IMR-90 (cell line): ENCODE data around the gene TRPC4AP.

Experiments used
- POLR2A ChIP-seq: IDR thresholded peaks from 2 replicates; pipeline ENCODE4 v1.6.1; 2012; ENCODE audit warnings: mild to moderate bottlenecking, low read depth, low read length
- TF ChIP-seq, protein P1 (sequence below): conservative IDR thresholded peaks from 2 replicates; pipeline ENCODE4 v1.5.1; 2012; ENCODE audit warnings: mild to moderate bottlenecking, low read depth, low read length, improper control_type of control experiment
- TF ChIP-seq, protein P2 (sequence below): fragments of 150-350 bp; IDR thresholded peaks from 2 replicates; pipeline ENCODE4 v1.6.1; 2016; ENCODE audit warnings: low read depth, mild to moderate bottlenecking, low read length, moderate library complexity, borderline replicate concordance

DNA sequence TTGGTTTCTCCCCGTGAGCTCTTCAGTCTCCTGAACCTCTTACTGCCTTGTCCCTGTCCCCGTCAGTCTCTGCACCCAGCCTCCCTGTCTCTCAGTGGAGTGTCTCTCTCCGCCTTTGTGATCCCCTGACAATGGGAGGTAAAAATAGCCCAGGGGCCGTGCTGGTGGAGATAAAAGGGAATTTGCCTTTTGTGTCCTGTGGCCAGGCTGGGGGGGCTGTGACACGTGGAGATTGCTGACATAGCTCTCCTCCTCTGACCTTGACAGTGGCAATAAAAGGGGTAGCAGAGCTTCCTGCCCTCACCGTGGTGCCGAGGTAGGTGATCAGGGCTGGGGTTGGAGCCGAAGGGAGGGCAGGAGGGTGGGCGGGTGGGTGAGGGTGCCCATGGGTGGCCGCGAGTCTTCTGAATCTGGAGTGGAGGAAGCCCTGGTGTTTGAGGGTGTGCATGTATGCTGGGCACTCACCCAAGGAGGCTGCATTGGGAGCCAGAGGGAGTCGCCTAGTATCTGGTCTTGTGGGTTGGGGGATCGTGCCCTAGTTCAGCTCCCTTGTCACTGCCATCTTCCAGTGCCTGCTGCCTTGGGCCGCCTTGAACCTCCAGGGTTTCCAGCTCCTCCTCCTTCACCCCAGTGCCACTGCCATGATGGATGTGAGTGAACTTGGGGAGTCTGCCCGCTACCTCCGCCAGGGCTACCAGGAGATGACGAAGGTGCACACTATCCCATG lies 115.1 kb downstream of the TRPC4AP start:
- no peak for TF ChIP-seq POLR2A
- TF ChIP-seq, protein P1, sequence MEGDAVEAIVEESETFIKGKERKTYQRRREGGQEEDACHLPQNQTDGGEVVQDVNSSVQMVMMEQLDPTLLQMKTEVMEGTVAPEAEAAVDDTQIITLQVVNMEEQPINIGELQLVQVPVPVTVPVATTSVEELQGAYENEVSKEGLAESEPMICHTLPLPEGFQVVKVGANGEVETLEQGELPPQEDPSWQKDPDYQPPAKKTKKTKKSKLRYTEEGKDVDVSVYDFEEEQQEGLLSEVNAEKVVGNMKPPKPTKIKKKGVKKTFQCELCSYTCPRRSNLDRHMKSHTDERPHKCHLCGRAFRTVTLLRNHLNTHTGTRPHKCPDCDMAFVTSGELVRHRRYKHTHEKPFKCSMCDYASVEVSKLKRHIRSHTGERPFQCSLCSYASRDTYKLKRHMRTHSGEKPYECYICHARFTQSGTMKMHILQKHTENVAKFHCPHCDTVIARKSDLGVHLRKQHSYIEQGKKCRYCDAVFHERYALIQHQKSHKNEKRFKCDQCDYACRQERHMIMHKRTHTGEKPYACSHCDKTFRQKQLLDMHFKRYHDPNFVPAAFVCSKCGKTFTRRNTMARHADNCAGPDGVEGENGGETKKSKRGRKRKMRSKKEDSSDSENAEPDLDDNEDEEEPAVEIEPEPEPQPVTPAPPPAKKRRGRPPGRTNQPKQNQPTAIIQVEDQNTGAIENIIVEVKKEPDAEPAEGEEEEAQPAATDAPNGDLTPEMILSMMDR, result no peak
- TF ChIP-seq, protein P2, sequence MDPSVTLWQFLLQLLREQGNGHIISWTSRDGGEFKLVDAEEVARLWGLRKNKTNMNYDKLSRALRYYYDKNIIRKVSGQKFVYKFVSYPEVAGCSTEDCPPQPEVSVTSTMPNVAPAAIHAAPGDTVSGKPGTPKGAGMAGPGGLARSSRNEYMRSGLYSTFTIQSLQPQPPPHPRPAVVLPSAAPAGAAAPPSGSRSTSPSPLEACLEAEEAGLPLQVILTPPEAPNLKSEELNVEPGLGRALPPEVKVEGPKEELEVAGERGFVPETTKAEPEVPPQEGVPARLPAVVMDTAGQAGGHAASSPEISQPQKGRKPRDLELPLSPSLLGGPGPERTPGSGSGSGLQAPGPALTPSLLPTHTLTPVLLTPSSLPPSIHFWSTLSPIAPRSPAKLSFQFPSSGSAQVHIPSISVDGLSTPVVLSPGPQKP, result no peak
